ENCODE measurements around the gene VWA1.
A peak's percentile ranks its signal among the peaks of the same experiment; 100 is the strongest.

The VWA1 gene

GRCh38 chr1:1424707-1425106 is 10.8 kb upstream of the VWA1 start:
- ChIA-PET CTCF (interaction anchor here (2.0 kb wide), 1 partner anchor 16 kb away, joined by 5 read pairs; no protein-coding TSS in a partner anchor), POLR2A (interaction anchor here (1.0 kb wide), 1 partner anchor 25 kb away, joined by 3 read pairs; the partner anchor contains the start of gene CCNL2)
- TF ChIP-seq ZNF335 (tag by site-specific recombination; conservative IDR thresholded peaks at IDR 0.05) (peak; percentile 27), HOXC10 (CRISPR knock-in tag; IDR thresholded peaks at IDR 0.05) (no peak), ZNF449 (tag by site-specific recombination; IDR thresholded peaks at IDR 0.05) (no peak), KLF8 (tag by site-specific recombination; IDR thresholded peaks at IDR 0.05) (no peak), ZFP3 (tag by site-specific recombination; IDR thresholded peaks at IDR 0.05; ENCODE audit: low read depth) (no peak), ZNF140 (tag by site-specific recombination; IDR thresholded peaks at IDR 0.05) (no peak), ZNF423 (tag by site-specific recombination; IDR thresholded peaks at IDR 0.05) (no peak), GLIS1 (tag by site-specific recombination; IDR thresholded peaks at IDR 0.05) (peak; percentile 58), SP7 (tag by site-specific recombination; IDR thresholded peaks at IDR 0.05) (no peak), ZNF658 (tag by site-specific recombination; IDR thresholded peaks at IDR 0.05) (no peak), ZNF211 (tag by site-specific recombination; IDR thresholded peaks at IDR 0.05; ENCODE audit: low read depth) (no peak), ZIC2 (tag by site-specific recombination; IDR thresholded peaks at IDR 0.05) (0 out of 2 replicates have a peak, but pooled peaks have one; percentile 7), KLF10 (tag by site-specific recombination; IDR thresholded peaks at IDR 0.05) (no peak), MYNN (tag by site-specific recombination; IDR thresholded peaks at IDR 0.05; ENCODE audit: borderline replicate concordance) (no peak)
- H3K36me3 ChIP-seq (ENCODE audit: control insufficient read depth in 2 of 2, insufficient read depth in 1 of 2, low read length in 2 of 2): no peaks in the 10 kb centered on the region
- H3K27ac ChIP-seq (ENCODE audit: extremely low read depth, low read depth, low read length): no peak overlapping the region
- H3K4me1 ChIP-seq (ENCODE audit: control insufficient read depth, insufficient read depth, low read length): no peaks in the 10 kb centered on the region
- H3K9me3 ChIP-seq (ENCODE audit: control insufficient read depth, insufficient read depth, low read depth, low read length): no peaks in the 10 kb centered on the region
- no peak overlapping the region for H3K4me3 ChIP-seq (ENCODE audit: low read depth, low read length)

GRCh38 chr1:1425426-1425752 is 10.1 kb upstream of the VWA1 start:
- H3K9me3 ChIP-seq (ENCODE audit: control insufficient read depth, insufficient read depth, low read depth, low read length): no peaks in the 10 kb centered on the region
- CTCF ChIA-PET: interaction anchor here (2.0 kb wide), 1 partner anchor 16 kb away, joined by 5 read pairs; no protein-coding TSS in a partner anchor
- H3K27ac ChIP-seq (ENCODE audit: extremely low read depth, low read depth, low read length): no peak overlapping the region
- H3K4me3 ChIP-seq (ENCODE audit: low read depth, low read length): no peak overlapping the region
- H3K4me1 ChIP-seq (ENCODE audit: control insufficient read depth, insufficient read depth, low read length): no peaks in the 10 kb centered on the region
- TF ChIP-seq ZIC2 (tag by site-specific recombination; IDR thresholded peaks at IDR 0.05) (0 out of 2 replicates have a peak, but pooled peaks have one; percentile 24), ZNF692 (tag by site-specific recombination; IDR thresholded peaks at IDR 0.05) (0 out of 2 replicates have a peak, but pooled peaks have one; percentile 32), ZNF114 (tag by site-specific recombination; IDR thresholded peaks at IDR 0.05) (no peak), ZFP69B (tag by site-specific recombination; IDR thresholded peaks at IDR 0.05) (peak; percentile 57; the same call in 1 of the 2 replicates)
- POLR2A ChIA-PET: interaction anchor here (0.6 kb wide), 1 partner anchor 16 kb away, joined by 4 read pairs; no protein-coding TSS in a partner anchor
- no peaks in the 10 kb centered on the region for H3K36me3 ChIP-seq (ENCODE audit: control insufficient read depth in 2 of 2, insufficient read depth in 1 of 2, low read length in 2 of 2)

GRCh38 chr1:1425753-1426495 is 9.6 kb upstream of the VWA1 start:
- H3K4me3 ChIP-seq (ENCODE audit: low read depth, low read length): no peak overlapping the region
- H3K36me3 ChIP-seq (ENCODE audit: control insufficient read depth in 2 of 2, insufficient read depth in 1 of 2, low read length in 2 of 2): no peaks in the 10 kb centered on the region
- CTCF ChIA-PET: interaction anchor here (2.0 kb wide), 1 partner anchor 15 kb away, joined by 5 read pairs; no protein-coding TSS in a partner anchor
- no peaks in the 10 kb centered on the region for H3K9me3 ChIP-seq (ENCODE audit: control insufficient read depth, insufficient read depth, low read depth, low read length)
- H3K4me1 ChIP-seq (ENCODE audit: control insufficient read depth, insufficient read depth, low read length): no peaks in the 10 kb centered on the region
- no peak overlapping the region for H3K27ac ChIP-seq (ENCODE audit: extremely low read depth, low read depth, low read length)
- POLR2A ChIA-PET: interaction anchor here (0.5 to 0.6 kb wide), 2 partner anchors 16 to 23 kb away, joined by 3 to 4 read pairs; no protein-coding TSS in a partner anchor
- 0 out of 2 replicates have a peak, but pooled peaks have one; percentile 36 for TF ChIP-seq ZNF10 (tag by site-specific recombination; IDR thresholded peaks at IDR 0.05)
- peak; percentile 59; the same call in 1 of the 2 replicates for TF ChIP-seq ZNF341 (tag by site-specific recombination; IDR thresholded peaks at IDR 0.05; ENCODE audit: low read depth)
- no peak for TF ChIP-seq ZNF785 (tag by site-specific recombination; IDR thresholded peaks at IDR 0.05)
- TF ChIP-seq ZNF404 (tag by site-specific recombination; IDR thresholded peaks at IDR 0.05): no peak
- TF ChIP-seq GLIS2 (tag by site-specific recombination; IDR thresholded peaks at IDR 0.05): no peak
- no peak for TF ChIP-seq ZNF677 (tag by site-specific recombination; IDR thresholded peaks at IDR 0.05)
- no peak for TF ChIP-seq ZNF114 (tag by site-specific recombination; IDR thresholded peaks at IDR 0.05)
- no peak for TF ChIP-seq SETDB1 (IDR thresholded peaks at IDR 0.05; ENCODE audit: insufficient read length, low read length)
- TF ChIP-seq ZNF23 (tag by site-specific recombination; IDR thresholded peaks at IDR 0.05; ENCODE audit: borderline replicate concordance): no peak
- no peak for TF ChIP-seq GLI4 (tag by site-specific recombination; IDR thresholded peaks at IDR 0.05)
- TF ChIP-seq BCL11A (tag by site-specific recombination; IDR thresholded peaks at IDR 0.05; ENCODE audit: low read depth): no peak
- no peak for TF ChIP-seq ZNF529 (tag by site-specific recombination; IDR thresholded peaks at IDR 0.05; ENCODE audit: insufficient replicate concordance)
